HG03103 (cell line): ENCODE measurements around the gene BMS1.
"Not testable (repeated sequence)": the region's sequence is repeated elsewhere in the genome, so short reads cannot be mapped to it uniquely, and the experiment has no call there.

Experiments
- ATAC-seq: cut with Tn5 transposase; IDR thresholded peaks from one replicate; pipeline ENCODE4 v1.9.1; 2021; ENCODE audit warnings: low read depth; ENCODE audit not compliant: unreplicated experiment

Gene BMS1

DNA sequence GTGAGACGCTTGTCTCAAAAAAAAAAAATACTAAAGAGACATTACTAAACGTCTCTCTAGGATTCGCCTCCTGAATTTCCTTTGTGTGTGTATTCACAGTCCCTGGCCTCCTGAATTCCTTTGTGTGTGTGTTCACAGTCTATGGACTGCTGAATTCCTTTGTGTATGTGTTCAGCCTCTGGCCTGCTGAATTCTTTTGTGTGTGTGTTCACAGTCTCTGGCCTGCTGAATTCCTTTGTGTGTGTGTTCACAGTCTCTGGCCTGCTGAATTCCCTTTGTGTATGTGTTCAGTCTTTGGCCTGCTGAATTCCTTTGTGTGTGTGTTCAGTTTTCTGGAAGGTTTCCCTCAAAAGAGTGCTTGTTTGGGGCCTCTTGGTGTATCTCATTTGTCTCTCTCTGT lies 8.2 kb downstream of the BMS1 start:
- no peak for ATAC-seq

DNA sequence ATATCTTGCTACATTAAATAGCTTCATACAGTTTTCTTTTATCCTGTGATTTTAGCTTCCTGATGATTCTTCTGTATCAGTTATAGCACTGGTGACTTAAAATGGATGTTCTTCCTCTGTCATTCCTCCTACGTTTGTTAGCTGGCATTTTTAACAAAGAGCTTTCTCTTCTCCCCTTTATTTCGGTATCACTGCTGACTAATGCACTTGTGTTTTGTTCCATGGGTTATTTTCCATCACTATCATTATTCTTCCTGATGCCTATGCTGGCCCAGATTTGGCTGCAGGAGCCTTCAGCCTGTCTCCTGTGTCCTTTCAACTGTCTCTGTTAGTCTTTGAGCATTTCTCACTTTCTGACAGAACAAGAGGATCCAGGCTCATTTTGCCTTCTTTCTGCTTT lies 13.1 kb downstream of the BMS1 start:
- no peak for ATAC-seq

DNA sequence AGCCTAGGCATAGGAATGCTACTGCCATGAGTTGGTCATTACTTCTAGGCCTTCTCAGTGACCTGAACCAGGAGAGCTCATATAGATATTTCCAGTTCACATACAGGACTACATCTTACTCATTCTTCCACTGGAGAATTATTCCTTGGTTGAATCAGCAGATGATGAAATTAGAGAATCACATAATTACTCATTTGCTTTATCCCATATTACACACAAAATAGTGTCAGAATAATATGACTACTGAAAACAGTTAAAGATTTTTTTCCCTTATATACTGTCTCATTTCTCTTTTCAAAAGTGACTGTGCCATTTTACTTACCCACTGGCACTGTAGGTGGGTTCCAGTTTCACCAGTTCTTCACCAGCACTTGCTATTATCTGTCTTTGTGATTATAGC lies 18.5 kb downstream of the BMS1 start:
- ATAC-seq: no peak

DNA sequence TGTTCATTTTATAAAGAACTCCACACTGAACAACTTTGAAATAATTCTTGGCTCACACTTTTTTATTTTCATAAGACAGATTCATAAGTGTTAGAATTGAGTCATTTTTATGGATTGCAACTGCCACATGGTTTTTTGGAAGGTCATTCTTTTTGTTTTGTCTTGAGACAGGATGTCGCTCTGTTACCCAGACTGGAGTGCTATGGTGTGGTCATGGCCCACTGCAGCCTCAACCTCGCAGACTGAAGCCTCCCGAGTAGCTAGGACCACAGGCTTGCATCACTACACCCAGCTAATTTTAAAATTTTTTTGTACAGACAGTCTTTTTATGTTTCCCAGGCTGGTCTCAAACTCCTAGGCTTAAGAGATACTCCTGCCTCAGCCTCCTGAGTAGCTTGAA lies 20.3 kb downstream of the BMS1 start:
- ATAC-seq: no peak

DNA sequence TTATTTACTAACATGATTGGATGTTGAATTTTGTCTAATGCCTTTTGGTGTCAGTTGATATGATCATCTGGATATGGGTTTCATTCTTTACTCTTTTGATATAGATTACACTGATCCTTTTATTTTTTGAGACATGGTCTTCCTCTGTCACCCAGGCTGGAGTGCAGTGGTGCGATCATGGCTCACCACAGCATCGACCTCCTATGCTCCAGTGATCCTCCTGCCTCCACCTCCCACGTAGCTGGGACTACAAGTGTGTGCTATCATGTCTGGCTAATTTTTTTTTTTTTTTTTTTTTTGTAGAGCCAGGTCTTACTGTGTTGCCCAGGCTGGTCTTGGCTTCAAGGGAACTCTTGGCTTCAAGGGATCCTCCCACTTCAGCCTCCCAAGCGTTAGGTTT lies 27.1 kb downstream of the BMS1 start:
- no peak for ATAC-seq

DNA sequence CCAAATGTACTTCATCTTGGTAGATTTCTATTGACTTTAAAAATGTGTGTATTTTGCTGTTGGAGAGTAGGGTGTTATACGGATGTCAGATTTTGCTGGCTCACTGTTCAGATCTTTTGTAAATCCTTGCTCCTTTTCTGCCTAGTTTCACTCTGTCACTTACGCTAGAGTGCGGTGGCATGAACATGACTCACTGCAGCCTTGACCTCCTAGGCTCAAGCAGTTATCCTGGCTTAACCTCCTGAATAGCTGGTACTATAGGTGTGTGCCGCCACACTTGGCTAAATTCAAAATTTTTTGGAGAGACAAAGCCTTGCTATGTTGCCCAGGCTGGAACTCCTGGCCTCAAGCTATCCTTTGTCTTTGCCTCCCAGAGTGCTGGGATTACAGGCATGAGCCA lies 29.4 kb downstream of the BMS1 start:
- ATAC-seq: no peak

DNA sequence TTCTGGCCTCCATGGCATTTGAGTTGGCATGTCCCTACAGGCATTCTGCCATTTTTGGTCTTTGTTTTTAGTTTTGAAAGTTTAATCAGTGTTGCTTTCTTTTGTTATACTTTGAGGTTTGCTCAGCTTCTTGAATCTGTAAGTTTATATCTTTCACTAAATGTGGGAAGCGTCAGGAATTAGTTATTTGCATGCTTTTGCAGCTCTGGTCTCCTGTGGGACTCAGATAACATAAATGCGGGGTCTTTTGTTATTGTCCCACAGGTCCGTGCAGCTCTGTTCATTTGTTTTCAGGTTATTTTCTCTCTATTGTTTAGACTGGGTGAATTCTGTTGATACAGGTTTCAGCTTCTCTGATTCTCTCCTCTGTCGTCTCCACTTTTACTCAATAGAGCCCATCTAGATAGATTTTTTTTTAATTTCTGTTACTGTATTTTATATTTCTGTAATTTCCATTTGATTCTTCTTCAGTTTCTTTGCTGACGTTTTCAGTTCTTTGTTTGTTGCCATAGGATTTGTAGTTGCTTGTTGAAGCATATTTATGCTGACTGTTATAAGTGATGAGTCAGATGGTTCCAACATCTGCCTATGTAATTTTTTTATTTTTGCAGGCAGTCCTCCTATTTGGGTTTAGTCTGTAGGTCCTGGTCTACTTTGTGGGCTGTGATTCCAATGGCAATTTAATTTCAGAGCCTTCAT lies 31.5 kb downstream of the BMS1 start:
- not testable (repeated sequence) for ATAC-seq

DNA sequence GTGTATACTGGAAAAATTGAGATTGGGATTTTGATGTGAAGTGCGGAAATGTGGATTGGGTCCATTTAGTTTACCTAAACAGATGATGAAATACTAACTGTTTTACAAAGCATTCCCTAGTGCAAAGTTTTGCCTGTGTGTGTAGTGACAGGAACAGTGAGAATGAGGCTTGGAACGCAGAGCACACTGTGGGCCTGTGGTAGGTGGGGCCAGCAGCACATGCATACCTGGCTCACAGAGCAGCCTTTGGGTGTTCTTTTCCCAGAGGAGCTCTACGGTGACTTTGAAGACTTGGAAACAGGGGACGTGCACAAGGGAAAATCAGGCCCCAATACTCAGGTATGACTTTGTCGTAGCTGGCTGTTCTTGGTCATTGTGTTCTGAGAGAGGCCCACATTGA lies 33.7 kb downstream of the BMS1 start:
- not testable (repeated sequence) for ATAC-seq

DNA sequence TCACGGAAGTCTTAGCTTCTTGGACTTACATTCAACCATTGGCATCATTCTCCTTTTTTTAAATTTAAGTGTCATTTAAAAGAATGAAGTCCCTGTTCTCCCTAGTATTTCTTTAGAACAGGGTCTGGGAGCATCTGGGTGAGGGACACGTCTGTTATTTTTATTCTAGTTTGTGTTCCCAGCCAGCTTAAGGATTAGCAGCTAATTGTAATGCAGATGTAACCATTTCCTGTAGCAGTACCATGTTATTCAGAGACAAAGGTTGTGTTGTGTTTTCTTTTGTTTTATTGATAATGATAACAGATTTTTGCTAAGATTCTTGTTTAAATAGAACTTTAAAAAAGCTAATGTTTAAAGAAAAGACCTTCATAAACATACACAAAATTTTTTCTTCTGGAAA lies 34.3 kb downstream of the BMS1 start:
- no peak for ATAC-seq

DNA sequence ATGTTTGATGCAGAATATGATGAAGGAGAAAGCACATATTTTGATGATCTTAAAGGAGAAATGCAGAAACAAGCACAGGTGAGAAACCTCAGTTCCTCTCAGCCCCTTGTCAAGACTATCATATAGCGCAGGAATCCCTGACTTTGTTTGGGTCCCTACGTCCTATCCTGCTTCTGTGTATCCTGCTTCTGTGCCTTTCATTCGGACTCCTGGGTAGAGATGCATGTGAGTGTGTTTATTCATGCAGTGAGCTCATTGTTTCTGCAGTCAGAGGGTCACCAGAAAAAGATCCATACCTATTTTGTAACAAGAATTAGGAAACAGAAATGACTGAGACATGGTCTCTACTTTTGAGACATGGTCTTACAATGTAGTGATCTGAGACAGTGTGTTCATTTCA lies 34.8 kb downstream of the BMS1 start:
- ATAC-seq: not testable (repeated sequence)

DNA sequence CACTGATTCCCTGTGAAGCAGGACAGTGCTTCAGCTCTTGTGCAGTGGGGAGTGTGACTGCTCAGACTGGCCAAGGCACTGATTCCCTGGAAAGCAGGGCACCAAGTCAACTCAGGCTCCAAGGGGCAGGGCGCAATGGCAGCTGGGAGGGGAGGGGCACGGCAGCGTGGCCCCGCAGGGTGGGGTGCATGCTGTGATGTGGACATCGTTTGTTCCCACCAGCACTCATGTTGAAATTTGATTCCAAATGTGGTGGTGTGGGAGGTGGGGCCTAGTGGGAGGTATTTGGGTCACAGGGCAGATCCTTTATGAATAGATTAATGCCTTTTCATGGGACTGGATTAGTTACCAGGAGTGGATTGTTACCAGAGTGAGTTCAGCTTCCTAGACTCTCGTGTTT lies 44.2 kb downstream of the BMS1 start:
- ATAC-seq: not testable (repeated sequence)

DNA sequence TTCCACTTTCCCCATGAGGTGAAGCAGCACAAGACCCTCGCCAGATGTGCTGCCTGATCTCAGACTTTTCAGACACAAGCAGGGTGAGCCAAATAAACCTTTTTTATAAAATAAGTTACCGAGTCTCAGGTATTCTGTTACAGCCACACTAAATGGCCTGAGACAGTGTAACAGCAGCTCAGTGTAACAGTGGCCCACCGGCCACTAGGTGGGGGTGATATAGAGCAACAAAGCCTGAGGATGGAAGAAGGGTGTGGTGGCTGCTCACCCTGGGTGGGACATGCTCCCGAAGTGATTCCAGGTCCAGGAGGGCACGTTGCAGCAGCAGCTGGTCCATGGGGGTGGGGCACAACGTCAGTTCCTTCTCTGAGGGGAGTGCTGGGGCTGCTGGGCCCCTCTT lies 44.6 kb downstream of the BMS1 start:
- ATAC-seq: no peak

DNA sequence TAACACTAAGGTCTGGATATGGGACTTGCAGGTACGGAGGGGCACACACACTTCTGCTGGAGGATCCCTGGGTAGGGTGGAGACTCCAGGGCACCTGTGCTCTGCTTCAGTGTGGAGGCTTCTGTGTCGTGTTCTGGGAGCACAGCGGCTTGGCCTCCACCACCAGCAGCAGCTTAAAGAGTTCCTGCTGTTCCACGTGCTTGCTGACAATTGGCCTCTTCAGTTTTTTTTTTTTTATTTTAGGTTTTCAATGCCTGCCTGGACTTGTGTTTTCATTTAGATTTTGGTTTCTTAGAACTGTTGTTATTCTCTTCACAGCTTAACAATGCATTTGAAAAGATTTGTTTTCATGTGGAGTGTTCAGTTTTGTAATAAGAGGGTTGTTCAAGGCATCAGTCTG lies 45.8 kb downstream of the BMS1 start:
- not testable (repeated sequence) for ATAC-seq

DNA sequence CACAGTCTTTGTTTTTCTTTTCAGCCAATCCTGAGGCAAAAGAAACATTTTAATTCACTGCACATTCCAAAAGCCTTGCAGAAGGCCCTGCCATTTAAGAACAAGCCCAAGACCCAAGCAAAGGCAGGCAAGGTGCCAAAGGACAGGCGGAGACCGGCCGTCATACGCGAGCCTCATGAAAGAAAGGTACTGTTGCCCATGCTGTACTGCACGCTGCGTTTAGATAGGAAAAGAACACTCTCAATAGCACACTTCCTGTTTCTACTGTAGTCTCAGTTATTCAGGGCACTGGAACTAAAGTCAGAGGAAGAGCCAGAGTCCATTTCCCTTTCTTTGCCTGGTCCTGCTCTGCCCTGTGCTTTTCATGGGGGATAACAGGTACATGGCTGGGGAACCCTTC lies 47.6 kb downstream of the BMS1 start:
- no peak for ATAC-seq

DNA sequence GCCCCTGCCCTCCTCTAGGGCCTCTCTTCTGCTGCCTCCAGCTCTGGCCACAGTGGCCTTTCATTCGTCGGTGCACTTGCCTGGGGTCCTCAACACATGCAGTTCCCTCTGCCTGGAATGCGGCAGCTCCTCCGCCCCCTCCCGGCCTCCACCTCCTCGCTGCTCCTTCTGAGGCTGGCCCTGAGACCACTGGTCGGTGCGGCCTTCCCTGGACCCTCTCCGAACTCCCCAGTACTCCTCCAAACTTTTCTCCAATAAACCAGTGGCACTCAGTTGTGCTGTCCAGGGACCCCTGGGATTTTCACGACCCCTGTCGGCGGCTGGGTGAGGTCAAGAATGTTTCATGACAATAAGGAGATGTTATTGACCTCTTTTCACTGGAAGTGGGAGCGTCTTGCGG lies 53.5 kb downstream of the BMS1 start:
- ATAC-seq: no peak

DNA sequence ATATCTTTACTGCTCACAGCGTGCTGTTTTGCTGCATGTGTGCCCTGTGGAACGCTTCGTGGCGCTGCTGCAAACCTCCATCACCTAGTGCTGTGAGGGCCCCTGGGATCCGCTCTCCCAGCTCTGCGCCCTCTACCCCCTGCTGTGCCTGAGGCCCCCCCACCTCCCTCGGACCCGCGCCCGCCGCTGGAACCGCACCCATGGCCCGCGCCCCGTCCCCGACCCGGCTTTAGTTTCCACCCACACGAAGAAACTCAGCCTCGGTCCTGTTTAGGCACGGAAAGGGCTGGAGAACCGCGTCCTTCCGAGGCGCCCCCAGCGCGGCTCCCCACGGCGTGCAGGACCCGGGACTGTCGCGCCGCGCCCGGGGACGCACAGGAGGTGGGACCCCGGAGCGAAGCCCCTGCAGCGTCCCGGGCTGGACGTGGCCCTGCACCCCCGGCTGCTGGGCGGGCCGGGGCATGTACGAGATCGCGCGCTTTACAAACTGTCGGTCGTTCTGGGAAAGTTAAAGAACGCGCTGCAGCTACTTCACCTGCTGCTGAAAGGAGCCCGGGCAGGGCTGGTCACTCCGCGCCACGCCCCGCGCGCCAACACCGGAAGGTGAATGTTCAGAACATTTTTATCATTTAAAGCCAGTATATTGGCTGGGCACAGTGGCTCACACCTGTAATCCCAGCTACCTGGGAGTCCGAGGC lies 54.3 kb downstream of the BMS1 start:
- no peak for ATAC-seq

DNA sequence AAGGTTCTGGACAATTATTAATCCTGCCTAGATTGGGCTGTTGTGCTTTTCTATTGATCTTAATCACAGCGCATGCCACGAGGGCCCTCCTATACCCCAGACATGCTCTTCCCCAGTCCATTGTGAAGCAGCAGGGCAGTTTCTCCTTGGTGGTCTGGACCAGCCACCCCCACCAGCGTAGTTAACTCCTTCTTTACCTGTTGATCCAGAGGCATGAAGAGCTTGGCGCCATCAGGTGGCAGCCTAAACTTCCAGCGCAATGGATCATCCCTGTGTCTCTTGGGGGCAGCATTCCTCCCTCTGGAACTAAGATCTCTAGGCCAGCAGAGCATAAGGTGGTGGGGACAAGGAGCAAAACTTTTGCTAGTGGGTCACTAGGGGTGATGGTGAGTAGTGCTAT lies 62.2 kb downstream of the BMS1 start:
- ATAC-seq: not testable (repeated sequence)

DNA sequence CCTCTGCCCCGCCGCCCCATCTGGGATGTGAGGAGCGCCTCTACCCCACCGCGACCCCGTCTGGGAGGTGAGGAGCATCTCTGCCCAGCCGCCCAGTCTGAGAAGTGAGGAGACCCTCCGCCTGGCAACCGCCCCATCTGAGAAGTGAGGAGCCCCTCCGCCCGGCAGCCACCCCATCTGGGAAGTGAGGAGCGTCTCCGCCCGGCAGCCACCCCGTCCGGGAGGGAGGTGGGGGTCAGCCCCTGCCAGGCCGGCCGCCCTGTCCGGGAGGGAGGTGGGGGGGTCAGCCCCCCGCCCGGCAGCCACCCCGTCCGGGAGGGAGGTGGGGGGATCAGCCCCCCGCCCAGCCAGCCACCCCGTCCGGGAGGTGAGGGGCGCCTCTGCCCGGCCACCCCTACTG lies 64.7 kb downstream of the BMS1 start:
- ATAC-seq: not testable (repeated sequence)

DNA sequence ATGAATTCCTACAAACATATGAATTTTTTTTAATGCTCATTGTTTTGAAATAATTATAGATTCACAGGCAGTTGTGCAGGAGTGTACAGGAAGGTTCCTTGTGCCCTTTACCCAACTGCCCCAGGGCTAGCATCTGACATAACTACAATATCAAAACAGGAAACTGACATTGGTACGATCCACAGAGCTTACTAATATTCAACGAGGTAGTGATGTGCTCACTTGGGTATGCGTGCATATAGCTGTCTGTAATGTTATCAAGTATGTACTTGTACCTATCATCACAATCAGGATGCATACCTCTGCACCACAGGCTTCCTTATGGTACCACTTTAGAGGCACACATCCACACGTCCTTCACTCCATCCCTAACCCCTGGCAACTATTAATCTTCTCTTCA lies 68.3 kb downstream of the BMS1 start:
- ATAC-seq: no peak

DNA sequence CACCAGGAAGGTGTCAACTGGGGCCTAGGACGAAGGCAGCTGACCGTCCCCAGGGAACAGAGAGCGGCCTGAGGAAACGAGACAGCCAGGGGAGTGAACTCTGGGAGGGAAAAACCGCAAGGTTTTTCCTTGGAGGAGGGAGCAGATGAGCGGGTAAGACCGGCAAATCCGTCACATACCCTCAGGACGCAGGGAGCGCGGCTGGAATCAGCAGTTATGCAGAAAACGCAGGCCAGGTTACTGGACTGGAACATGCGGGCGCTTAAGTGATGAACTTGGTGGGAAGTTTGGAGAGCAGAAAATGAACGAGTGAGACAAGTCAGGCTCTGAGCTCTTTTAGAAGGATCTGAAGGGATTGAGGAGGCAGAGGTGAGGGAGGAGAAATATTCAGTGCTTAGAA lies 76.7 kb downstream of the BMS1 start:
- ATAC-seq: no peak

DNA sequence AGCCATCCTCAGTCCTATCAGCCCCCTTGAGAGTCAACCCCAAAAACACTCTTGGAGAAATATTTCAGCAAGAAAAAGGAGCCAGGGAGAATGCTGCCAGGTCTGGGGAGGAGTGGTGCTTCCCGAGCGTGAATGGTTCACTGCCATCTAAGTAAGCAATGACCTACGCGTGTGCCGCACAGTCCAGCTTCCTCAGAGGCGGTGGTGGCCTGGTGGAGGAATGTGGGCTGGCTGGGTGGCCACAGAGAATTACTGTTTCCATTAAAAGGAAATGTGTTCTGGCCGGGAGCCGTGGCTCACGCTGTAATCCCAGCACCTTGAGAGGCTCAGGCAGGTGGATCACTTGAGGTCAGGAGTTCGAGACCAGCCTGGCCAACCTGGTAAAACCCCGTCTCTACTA lies 77.4 kb downstream of the BMS1 start:
- not testable (repeated sequence) for ATAC-seq

DNA sequence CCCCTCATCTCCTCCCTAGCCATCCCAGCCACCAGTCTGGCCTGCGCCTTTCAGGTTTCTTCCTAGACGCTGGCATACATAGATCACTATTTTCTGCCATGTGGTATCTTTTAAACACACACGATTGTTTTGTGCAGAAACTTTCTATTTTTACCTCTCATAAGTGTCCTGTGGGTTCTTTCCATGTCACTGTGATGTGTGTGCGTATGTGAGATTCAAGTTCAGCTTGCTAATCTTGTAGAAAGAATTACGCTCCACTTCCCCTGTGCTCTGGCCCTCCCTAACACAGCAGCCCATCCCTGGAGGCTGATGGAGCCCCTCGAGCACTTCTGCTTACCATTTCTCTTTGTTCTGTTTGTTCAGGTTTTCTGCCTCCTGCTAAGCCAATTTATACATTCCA lies 80.2 kb downstream of the BMS1 start:
- not testable (repeated sequence) for ATAC-seq
